ENCODE measurements around the gene MYOZ1.

DNA sequence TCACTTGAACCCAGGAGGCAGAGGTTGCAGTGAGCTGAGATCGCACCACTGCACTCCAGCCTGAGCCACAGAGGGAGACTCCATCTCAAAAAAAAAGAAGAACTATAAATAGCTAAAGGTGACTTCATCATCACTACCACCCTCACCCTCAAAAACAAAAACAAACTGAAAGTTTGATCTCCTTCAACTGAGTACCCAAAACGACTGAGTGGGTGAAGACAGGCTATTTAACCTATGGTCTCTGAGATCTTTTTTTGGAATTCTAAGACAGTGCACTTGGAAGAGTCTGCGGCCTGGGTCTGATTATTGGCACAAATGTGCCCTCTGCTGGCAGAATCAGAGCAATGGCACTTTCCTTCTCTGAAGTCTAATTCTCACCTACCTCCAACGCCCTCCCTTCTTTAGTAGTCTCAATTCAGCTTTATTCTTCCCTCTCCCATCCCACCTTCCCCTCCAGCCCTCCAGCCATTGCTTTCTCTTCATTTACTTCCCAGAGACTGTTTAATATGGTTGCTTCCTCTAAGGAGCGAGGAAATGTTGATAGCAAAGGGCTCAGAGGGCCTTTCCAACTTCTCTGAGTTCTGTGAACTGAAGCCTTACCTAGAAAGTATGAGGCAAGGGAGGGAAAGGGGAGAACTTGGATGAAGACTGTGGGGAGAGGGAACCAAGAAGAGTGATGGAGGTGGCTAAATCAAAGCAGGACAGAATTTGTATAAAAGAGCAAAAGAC is 2.9 kb upstream of the MYOZ1 start:
- no peak for TF ChIP-seq POLR2A (IDR thresholded peaks at IDR 0.05)
- TF ChIP-seq, protein P1, sequence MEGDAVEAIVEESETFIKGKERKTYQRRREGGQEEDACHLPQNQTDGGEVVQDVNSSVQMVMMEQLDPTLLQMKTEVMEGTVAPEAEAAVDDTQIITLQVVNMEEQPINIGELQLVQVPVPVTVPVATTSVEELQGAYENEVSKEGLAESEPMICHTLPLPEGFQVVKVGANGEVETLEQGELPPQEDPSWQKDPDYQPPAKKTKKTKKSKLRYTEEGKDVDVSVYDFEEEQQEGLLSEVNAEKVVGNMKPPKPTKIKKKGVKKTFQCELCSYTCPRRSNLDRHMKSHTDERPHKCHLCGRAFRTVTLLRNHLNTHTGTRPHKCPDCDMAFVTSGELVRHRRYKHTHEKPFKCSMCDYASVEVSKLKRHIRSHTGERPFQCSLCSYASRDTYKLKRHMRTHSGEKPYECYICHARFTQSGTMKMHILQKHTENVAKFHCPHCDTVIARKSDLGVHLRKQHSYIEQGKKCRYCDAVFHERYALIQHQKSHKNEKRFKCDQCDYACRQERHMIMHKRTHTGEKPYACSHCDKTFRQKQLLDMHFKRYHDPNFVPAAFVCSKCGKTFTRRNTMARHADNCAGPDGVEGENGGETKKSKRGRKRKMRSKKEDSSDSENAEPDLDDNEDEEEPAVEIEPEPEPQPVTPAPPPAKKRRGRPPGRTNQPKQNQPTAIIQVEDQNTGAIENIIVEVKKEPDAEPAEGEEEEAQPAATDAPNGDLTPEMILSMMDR (IDR thresholded peaks at IDR 0.05) = peak; percentile 74 to 91 (median 86)
